NCI-H2171 treated with DMSO at 0.1 percent for 48 hours (cell line): ENCODE measurements around the gene CNEP1R1.
A peak's percentile ranks its signal among the peaks of the same experiment; 100 is the strongest.
"Not testable (repeated sequence)": the region's sequence is repeated elsewhere in the genome, so short reads cannot be mapped to it uniquely, and the experiment has no call there.

Source experiments
- DNase-seq: peaks from one replicate; lab custom pipeline; 2025; lab: John Stamatoyannopoulos, UW

Gene CNEP1R1, protein sequence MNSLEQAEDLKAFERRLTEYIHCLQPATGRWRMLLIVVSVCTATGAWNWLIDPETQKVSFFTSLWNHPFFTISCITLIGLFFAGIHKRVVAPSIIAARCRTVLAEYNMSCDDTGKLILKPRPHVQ

DNA sequence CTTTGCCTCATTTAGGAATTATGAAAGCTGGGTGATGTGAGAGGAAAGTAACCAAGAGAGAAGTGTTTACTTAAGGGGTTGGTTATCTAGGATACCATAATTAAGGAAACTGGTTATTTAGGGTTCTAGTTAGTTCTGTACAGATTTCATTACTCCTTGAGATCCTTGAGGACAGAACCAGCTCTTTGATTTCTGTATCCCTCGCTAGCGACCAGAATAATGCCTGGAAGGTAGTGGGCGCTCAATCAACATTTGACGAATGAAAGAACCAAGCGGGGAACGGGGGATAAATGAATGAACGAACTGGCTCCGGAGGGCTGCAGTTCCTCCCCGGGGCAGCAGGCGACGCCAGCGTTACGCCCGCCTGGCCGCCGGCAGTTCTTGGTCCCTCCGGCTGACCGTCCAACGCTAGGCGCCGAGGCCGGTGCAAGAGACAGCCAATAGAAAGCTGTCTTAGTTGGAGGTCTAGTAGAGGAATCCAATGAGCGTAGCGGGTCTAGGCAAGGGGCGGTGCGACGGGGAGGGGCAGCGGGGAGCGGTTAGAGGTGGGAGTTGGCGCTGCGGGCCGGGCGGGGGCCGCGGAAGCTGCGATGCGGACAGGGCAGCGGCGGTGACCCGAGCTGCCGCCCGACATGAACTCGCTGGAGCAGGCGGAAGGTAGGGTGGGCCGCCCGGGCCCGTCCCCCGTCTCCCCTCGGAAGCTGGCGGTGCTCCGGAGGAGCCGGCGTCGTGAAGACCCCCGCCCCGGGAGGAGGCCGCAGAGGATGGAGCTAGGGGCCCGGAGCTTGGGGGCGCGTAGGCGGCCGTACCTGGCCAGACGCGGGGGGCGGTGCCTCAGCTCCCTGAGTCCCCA lies at the start of gene CNEP1R1:
CNEP1R1 (plus strand) TSS at position 542 of the 853 bp plus-strand sequence; CDS start at position 633, 91 bp downstream.
- DNase-seq = peak; percentile 94

DNA sequence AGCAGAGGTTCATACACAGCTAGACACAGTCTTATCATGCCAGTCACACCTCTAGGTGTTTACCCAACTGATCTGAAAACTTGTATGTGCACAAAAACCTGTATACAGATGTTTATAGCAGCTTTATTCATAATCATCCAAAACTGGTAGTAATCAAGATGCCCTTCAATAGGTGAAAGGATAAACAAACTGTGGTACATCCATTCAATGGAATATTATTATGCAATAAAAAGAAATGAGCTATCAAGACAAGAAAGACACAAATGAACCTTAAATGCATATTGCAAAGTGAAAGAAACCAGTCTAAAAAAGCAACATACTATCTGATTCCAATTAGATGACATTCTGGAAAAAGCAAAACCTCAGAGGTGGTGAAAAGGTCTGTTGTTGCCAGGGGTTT lies 47.6 kb upstream of the CNEP1R1 start:
- no peak for DNase-seq

DNA sequence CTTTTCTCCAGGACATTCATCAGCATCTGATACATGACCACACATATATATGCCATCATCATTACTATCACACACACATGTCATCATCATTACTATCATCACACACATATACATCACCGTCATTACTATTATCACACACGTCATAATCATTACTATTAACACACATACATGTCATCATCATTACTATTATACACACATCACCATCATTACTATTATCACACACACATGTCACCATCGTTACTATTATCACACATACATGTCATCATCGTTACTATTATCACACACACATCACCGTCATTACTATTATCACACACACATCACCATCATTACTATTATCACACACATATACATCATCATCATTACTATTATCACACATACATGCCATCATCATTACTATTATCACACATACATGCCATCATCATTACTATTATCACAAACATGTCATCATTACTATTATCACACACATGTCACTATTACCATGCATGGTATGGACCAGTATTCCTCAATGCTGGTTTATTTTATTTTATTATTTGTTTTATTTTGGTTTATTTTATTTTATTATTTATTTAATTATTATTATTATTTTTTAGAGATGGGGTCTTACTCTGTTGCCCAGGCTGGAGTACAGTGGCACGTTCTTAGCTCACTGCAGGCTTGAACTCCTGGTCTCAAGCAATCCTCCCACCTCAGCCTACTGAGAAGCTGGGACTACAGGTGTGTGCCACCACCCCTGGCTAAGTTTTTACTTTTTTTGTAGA lies 46.3 kb upstream of the CNEP1R1 start:
- DNase-seq = no peak

DNA sequence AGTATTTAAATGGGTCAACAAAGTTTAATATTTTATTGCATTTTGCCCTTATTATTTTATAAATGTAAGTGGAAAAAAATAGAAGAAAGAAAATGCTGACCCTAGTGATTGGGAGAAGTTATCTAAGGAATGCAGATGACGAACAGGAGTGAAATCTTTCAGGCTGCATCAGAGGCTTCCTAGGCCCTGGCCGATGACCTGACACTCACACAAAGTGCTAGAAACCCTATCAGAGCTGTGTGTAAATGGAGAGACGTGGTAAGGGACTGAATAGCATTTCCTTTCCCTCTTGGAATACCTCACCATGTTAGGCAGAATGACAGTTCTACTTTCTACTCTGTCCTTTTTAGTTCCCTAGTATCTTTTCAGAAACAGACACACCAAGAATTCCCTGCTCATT lies 44.9 kb upstream of the CNEP1R1 start:
- no peak for DNase-seq

DNA sequence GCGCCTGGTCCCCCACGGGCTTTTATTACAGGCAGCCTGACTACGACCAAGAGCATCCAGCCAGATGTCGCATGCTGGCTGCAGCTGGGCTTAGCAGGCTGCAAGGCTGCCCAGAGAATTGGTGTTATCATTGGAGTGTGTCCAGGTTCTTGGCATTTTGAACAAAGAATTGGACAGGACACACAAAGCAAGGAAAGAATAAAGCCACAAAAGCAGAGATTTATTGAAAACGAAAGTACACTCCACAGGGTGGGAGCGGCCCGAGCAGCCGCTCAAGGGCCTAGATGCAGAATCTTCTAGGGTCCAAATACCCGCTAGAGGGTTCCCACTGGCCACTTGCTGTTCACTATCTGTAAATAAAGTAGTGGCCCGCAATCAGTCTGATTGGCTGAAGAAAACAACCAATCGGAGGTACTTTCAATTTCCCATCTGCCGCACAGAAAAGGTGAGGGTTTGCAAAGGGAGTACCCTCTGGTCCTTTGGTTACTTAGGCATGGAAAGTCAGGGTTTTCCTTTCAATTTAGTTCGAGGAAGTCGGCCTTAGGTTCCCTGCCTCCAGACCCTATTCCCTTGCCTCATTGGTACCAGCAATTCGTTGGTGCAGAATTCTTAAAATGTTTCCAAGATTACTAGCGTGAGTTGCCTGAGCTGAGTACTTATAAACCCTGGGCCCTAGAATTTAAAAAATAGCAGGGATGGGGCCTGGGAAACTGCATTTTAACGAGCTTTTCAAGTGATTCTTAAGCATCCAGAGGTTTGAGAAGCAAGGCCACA lies 38.5 kb upstream of the CNEP1R1 start:
- DNase-seq = no peak

DNA sequence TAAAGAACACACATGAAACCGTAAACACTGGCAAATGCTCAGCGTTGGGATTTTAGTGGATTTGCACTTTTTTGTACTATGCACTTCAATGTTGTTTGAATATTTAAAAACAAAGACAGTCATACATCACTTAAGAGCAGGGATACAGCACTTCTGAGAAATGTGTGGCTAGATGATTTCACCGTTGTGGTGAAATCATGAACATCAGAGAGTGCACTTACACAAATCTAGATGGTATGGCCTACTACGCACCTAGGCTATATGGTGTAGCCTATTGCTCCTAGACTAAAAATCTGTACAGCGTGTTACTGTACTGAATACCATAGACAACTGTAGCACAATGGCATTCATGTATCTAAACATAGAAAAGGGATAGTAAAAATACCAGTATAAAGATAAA lies 37.6 kb upstream of the CNEP1R1 start:
- no peak for DNase-seq

DNA sequence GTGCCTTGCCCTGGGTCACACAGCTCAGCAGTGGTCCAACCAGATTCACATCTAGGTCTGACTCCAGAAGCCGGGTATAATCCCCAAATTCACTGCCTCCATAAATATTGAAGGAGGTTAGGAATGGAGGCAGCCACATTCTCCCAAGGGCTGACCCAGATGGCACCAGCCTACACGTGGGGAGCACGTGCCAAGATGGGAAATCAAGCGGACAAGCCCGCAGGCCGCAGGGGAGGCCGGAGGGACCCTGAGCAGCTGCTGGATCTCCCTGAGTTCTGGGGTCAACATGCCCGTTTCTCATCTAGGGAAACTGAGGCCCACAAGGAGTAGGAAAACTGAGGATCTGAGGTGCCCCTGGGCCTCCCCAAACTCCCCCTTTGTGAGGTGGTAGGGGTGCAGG lies 32.2 kb upstream of the CNEP1R1 start:
- no peak for DNase-seq

DNA sequence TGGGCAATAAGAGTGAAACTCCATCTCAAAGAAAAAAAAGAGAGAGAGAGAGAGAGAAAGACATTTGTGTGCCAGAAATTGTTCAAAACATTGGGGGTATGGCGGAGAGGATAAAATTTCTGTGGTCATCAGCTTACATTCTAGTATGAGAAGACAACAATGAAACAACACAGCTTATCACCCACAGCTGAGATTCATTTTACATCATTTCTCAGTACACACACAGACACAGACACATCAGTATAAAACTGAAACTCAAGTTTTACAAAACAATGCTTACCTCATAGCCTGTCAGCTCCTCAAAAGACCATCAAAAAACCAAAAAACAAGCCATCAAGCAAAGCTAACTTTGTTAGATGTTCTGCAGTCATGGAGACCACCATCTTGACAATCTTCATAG lies 31.4 kb upstream of the CNEP1R1 start:
- DNase-seq = no peak

DNA sequence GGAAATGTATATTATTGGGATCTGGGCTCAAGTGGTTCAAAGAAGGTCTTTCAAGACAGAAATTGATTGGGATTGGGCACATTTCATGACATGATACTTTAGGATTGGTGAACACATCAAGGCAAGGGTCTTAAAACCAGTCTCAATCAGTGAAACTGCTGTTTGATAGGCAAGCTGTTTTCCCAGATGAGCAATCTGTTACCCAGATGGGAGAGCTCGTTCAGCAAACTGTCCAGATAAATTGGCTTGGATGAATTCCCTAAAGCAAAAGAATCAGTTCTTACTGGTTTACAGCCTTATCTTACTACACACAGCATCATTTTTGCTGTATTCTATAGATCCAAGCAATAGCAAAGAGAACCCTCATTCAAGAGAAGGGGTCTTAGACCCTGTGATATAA lies 31.0 kb upstream of the CNEP1R1 start:
- peak; percentile 60 for DNase-seq

DNA sequence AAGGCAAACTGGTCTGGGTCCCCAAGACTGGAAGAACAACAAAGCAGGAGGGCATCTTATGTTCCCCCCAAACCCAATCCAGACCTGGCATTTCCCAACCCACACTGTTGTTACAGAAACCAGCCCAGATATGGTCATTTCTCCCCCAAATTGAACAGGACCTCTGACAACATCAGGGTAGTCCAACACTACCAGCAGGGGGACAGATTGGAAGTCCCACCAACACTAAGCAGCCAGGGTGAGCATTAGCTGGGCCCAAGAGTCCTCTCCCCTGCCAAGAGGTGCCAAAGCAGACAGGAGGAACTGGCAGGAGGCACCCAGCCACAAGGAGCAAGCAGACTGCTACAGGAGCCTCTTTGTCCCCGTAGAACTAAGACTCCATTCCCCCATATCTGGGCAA lies 29.3 kb upstream of the CNEP1R1 start:
- no peak for DNase-seq

DNA sequence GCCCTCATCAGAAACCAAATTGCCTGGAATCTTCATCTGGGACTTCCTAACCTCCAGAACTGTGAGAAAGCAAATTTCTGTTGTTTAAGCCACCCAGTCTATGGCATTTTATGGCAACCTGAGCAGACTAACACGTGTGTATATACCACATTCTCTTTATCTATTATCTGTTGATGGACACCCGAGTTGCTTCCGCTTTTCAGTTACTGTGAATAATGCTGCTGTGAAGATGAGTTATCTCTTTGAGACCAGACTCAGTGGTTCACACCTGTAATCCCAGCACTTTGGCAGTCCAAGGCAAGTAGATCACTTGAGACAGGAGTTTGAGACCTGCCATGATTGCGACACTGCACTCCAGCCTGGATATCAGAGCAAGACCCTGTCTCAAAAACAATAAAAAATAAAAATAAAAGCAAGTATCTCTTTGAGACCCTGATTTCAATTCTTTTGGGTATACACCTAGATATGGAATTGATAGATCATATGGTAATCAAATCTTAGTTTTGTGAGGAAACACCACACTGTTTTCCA lies 27.2 kb upstream of the CNEP1R1 start:
- DNase-seq = no peak

DNA sequence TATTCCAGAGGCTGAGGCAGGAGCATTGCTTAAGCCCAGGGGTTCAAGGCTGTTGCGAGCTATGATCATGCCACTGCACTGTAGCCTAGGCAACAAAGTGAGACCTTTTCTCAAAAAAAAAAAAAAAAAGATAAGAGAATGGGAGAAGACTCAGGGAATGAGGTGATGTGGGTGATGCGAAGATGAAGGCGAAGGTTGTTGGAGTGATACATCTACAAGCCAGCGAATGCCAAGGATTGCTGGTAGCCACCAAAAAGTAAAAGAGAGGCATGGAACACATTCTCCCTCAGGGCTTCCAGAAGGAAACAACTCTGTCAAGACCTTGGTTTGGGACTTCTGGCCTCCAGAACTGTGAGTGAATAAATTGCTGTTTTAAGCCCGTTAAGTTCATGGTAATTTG lies 26.0 kb upstream of the CNEP1R1 start:
- no peak for DNase-seq

DNA sequence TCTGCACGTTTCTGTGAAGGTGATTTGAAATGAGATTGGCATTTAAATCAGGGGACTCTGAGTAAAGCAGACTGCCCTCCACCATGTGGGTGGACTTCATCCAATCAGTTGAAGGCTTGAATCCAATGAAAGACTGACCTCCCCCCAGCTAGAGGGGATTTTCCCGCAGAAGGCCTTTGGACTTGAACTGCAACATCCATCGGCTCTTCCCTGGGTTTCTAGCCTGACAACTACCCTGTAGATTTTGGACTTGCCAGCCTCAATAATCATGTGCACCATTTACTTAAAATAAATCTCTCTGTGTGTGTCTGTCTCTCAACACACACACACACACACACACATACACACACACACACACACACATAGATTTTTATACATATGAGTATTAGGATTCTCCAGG lies 23.9 kb upstream of the CNEP1R1 start:
- DNase-seq = no peak

DNA sequence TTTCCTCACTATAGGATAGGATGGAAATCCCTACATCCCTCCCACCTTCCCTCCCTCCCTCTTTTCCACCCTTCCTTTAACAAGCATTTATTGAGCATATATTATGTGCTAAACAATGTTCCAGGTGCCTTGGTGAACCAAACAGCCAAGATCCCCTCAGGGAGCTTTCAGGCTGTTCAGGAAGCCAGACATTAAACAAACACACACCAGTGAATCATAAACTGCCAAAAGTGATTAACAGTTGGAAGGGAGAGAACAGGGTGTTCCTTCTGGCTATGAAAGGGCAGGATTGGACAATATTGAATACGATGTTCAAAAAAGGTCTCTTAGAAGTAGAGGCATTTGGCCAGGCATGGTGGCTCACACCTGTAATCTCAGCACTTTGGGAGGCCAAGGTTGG lies 22.8 kb upstream of the CNEP1R1 start:
- no peak for DNase-seq

DNA sequence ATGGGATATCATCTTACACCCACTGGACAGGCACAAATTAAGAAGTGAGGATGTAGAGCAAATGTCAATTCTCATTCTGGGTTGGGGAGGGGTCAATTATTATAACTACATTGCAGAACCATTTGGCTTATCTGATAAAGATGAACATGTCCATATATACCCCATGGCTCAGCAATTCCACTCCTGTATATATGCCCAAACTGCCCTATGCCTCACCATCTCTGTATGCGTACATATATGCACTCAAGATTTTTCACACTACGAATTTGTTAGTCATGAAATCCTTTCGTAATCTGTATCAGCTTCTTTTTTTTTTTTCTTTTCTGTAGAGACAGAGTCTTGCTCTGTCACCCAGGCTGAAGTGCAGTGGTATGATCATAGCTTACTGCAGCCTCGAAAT lies 20.8 kb upstream of the CNEP1R1 start:
- DNase-seq = no peak

DNA sequence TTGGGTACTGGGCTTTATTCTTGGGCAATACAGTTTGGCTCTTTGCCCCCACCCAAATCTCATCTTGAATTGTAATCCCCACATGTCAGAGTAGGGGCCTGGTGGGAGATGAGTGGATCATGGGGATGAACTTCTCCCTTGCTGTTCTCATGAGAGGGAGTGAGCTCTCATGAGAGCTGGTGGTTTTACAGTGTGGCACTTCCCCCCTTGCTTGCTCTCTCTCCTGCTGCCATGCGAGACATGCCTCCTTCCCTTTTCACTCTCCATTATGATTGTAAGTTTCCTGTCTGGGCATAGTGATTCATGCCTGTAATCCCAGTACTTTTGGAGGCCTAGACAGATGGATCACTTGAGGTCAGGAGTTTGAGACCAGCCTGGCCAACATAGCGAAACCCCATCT lies 18.1 kb upstream of the CNEP1R1 start:
- DNase-seq = no peak

DNA sequence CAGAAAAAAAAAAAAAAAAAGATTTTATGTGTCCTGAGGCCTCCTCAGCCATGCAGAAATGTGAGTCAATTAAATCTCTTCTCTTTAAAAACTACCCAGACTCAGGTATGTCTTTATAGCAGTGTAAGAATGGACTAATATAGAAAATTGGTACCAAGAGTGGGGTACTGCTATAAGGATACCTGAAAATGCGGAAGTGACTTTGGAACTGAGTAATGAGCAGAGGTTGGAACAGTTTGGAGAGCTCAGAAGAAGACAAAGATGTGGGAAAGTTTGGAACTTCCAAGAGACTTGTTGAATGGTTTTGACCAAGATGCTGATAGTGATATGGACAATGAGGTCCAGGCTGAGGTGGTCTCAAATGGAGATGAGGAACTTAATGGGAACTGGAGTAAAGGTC lies 17.3 kb upstream of the CNEP1R1 start:
- no peak for DNase-seq

DNA sequence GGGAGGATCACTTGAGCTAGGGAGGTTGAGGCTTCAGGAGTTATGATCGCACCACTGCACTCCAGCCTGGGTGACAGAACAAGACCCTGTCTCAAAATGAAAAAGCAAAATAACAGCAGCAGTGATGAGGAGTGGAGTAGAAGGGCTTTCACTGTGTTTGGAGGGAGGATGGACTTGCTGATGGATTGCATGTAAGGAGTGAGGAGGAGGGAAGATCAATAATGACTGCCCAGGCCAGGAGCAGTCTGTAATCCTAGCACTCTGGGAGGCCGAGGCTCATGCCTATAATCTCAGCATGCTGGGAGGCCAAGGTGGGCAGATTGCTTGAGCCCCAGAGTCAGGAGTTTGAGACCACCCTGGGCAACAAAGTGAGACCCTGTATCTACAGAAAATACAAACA lies 14.8 kb upstream of the CNEP1R1 start:
- DNase-seq = no peak

DNA sequence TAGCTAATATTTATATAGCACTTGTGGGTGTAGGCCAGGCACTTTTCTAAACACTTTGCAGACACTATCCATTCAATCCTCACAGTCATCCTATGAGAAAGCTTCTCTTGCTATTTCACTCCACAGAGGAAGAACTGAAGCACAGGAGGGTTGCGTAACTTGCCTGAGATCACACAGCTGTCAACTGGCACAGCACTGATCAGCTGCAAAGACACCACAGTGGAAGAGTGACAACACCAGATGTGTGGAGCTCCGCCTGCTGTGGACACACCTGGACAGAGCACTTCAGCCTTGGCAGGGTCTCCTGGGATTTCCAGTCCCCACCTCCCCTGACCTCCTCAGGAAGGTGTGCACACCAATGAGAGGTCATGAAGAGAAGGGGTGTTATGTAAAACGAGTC lies 13.3 kb upstream of the CNEP1R1 start:
- DNase-seq = peak; percentile 21

DNA sequence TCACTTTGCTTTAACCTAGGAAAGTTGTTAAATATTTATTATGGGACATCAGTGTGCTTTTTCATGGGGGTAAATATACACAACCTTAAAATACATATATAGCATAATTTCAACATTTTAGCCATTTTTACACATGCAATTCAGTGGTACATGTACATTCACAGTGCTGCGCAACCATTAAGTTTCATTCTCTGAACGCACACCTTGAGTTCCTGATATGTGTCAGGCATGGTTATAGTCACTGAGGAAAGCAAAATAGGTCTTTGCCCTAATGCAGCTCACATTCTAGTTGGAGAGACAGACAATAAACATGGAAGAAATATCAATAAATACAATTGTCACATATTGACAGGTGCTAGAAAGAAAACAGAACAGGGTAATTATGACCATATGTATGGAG lies 12.8 kb upstream of the CNEP1R1 start:
- no peak for DNase-seq

DNA sequence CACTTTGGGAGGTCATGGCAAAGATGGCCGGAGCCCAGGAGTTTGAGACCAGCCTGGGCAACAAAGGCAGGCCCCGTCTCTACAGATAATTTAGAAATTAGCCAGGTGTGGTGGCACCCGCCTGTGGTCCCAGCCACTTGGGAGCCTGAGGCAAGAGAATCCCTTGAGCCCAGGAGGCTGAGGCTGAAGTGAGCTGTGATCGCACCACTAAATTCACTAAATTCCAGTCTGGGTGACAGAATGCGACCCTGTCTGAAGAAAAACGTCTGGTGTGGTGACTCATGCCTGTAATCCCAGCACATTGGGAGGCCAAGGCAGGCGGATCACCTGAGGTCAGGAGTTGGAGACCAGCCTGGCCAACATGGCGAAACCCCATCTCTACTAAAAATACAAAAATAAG lies 10.8 kb upstream of the CNEP1R1 start:
- DNase-seq = not testable (repeated sequence)

DNA sequence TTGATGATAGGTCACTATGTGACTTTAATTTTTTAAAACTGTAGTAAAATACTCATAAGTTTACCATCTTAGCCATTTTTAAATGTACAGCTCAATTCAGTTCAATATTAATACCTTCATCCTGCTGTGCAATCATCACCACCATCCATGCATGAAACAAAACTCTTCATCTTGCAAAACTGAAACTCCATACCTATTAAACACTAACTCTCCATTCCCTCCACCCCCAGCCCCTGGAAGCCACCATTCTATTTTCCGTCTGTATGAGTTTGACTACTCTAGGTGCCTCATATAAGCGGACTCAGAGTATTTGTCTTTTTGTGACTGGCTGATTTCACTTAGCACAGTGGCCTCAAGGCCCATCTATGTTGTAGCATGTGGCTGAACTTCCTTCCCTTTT lies 9.4 kb upstream of the CNEP1R1 start:
- no peak for DNase-seq
